Loucy (cell line): ENCODE results near the gene UBASH3A.

Experiments
- H2AFZ ChIP-seq: fragments of 200-600 bp; sonication (generic); 2 replicates; pipeline ENCODE4 v1.6.0; 2016; ENCODE audit warnings: antibody characterized with exemption, mild to moderate bottlenecking, low read length, moderate library complexity
- H3F3A ChIP-seq: fragments of 200-600 bp; 2 replicates; pipeline ENCODE4 v1.6.0; 2016; ENCODE audit warnings: antibody characterized with exemption, low read depth, mild to moderate bottlenecking
- H3K27me3 ChIP-seq: fragments of 200-600 bp; sonication (generic); 2 replicates; pipeline ENCODE4 v1.6.1; 2014; ENCODE audit warnings: low read length, mild to moderate bottlenecking; ENCODE audit not compliant: insufficient read depth, poor library complexity, severe bottlenecking
- H3K36me3 ChIP-seq: fragments of 200-600 bp; sonication (generic); 2 replicates; pipeline ENCODE4 v1.6.1; 2016; ENCODE audit warnings: low read length; ENCODE audit not compliant: insufficient read depth
- H3K4me1 ChIP-seq: fragments of 200-600 bp; sonication (generic); 2 replicates; pipeline ENCODE4 v1.5.1; 2014; ENCODE audit warnings: low read length, mild to moderate bottlenecking; ENCODE audit not compliant: insufficient read depth, poor library complexity, severe bottlenecking
- H3K4me2 ChIP-seq: fragments of 200-600 bp; sonication (generic); 2 replicates; pipeline ENCODE4 v1.6.0; 2014; ENCODE audit warnings: antibody characterized with exemption, low read length, low read depth, mild to moderate bottlenecking; ENCODE audit not compliant: poor library complexity, severe bottlenecking
- H3K4me3 ChIP-seq: fragments of 200-600 bp; sonication (generic); 2 replicates; pipeline ENCODE4 v1.5.1; 2014; ENCODE audit warnings: low read length, mild to moderate bottlenecking, mixed read lengths; ENCODE audit not compliant: poor library complexity, severe bottlenecking
- H3K79me2 ChIP-seq: fragments of 200-600 bp; sonication (generic); 2 replicates; pipeline ENCODE4 v1.6.1; 2014; ENCODE audit warnings: low read length; ENCODE audit not compliant: insufficient read depth
- H3K9ac ChIP-seq: fragments of 200-600 bp; sonication (generic); 2 replicates; pipeline ENCODE4 v1.6.0; 2014; ENCODE audit warnings: mild to moderate bottlenecking, low read depth, low read length, moderate library complexity; ENCODE audit not compliant: poor library complexity, severe bottlenecking
- H3K9me2 ChIP-seq: fragments of 200-600 bp; sonication (generic); replicated peaks from 2 replicates; pipeline ENCODE4 v1.6.1; 2016; ENCODE audit warnings: low read depth, low read length, mixed read lengths
- H3K9me3 ChIP-seq: fragments of 200-600 bp; sonication (generic); 2 replicates; pipeline ENCODE4 v1.6.1; 2014; ENCODE audit warnings: mild to moderate bottlenecking, antibody characterized with exemption, low read length, low read depth; ENCODE audit not compliant: insufficient read depth
- H4K20me1 ChIP-seq: fragments of 200-600 bp; sonication (generic); 2 replicates; pipeline ENCODE4 v1.6.0; 2014; ENCODE audit warnings: antibody characterized with exemption, low read length, mild to moderate bottlenecking; ENCODE audit not compliant: insufficient read depth, poor library complexity, severe bottlenecking
- EZH2phosphoT487 ChIP-seq: fragments of 200-600 bp; IDR thresholded peaks from 2 replicates; pipeline ENCODE4 v1.6.1; 2018; ENCODE audit warnings: antibody characterized with exemption, mild to moderate bottlenecking, moderate library complexity, borderline replicate concordance
- TF ChIP-seq, protein P1 (sequence below): fragments of 200-600 bp; sonication (generic); conservative IDR thresholded peaks from 2 replicates; pipeline ENCODE4 v1.5.1; 2014; ENCODE audit warnings: mild to moderate bottlenecking, antibody characterized with exemption, low read length

Gene UBASH3A

DNA sequence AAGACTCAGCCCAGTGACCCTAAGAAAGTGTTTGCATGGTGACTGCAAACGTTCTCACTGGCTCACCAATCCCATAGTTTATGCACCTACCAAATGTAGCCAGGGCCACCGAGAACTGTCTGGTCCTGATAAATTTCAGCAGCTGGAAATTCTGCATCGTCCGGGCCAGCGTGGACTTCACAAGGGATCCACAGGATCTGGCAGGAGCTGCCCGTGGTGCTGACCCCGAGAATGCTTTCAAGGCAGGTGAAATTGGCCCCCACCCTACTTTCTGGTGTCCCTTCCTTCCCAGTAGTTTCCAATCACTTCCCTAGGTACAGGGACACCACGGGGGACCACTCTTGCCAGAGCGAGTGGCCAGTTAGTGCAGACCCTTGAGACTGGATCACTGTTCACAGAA is 26.2 kb downstream of the UBASH3A start:
- Histone ChIP-seq H3K4me3 (no peak overlapping the region), H3K9me3 (peaks cover 13% of the 10 kb centered on the region), H3K36me3 (peaks cover 20% of the 10 kb centered on the region; the same call in 1 of the 2 replicates), H3F3A (peaks cover 10% of the 10 kb centered on the region), H3K4me2 (no peak overlapping the region), H3K9ac (no peak overlapping the region), H3K27me3 (no peaks in the 10 kb centered on the region), H3K4me1 (peaks cover 30% of the 10 kb centered on the region), H4K20me1 (no peaks in the 10 kb centered on the region), H3K9me2 (no peaks in the 10 kb centered on the region), H2AFZ (no peak overlapping the region), H3K79me2 (0 out of 2 replicates have a peak, but pooled peaks cover 5% of the 10 kb centered on the region)
- TF ChIP-seq, protein P1, sequence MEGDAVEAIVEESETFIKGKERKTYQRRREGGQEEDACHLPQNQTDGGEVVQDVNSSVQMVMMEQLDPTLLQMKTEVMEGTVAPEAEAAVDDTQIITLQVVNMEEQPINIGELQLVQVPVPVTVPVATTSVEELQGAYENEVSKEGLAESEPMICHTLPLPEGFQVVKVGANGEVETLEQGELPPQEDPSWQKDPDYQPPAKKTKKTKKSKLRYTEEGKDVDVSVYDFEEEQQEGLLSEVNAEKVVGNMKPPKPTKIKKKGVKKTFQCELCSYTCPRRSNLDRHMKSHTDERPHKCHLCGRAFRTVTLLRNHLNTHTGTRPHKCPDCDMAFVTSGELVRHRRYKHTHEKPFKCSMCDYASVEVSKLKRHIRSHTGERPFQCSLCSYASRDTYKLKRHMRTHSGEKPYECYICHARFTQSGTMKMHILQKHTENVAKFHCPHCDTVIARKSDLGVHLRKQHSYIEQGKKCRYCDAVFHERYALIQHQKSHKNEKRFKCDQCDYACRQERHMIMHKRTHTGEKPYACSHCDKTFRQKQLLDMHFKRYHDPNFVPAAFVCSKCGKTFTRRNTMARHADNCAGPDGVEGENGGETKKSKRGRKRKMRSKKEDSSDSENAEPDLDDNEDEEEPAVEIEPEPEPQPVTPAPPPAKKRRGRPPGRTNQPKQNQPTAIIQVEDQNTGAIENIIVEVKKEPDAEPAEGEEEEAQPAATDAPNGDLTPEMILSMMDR: no peak
- no peak for TF ChIP-seq EZH2phosphoT487

DNA sequence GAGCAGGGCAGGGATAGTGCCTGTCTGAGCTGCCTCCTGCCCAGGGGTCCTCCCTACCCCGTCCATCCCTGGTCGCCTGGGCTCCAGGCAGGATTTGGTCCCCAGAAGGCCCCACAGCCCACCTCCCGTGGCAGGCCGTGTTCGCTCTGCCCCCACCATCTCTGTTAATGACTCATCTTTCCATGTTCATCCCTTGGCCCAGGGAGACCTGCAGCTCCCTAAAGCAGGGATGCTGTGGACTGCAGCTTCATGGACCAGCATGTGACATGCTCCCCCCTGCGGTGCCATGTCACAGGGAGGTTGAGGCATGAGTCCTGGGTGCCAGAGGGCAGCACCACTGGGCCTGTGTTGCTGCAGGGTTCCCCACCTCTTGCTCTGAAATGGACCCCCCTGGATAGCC is 26.8 kb downstream of the UBASH3A start:
- Histone ChIP-seq H3K9me2 (no peaks in the 10 kb centered on the region), H3K9ac (no peak overlapping the region), H3K9me3 (peaks cover 13% of the 10 kb centered on the region), H3F3A (peaks cover 6% of the 10 kb centered on the region), H3K36me3 (peaks cover 25% of the 10 kb centered on the region; the same call in 1 of the 2 replicates), H2AFZ (no peak overlapping the region), H3K4me1 (peaks cover 27% of the 10 kb centered on the region), H3K27me3 (no peaks in the 10 kb centered on the region), H3K4me3 (no peak overlapping the region), H4K20me1 (no peaks in the 10 kb centered on the region), H3K4me2 (no peak overlapping the region), H3K79me2 (0 out of 2 replicates have a peak, but pooled peaks cover 5% of the 10 kb centered on the region)
- TF ChIP-seq, protein P1: no peak
- TF ChIP-seq EZH2phosphoT487: no peak

DNA sequence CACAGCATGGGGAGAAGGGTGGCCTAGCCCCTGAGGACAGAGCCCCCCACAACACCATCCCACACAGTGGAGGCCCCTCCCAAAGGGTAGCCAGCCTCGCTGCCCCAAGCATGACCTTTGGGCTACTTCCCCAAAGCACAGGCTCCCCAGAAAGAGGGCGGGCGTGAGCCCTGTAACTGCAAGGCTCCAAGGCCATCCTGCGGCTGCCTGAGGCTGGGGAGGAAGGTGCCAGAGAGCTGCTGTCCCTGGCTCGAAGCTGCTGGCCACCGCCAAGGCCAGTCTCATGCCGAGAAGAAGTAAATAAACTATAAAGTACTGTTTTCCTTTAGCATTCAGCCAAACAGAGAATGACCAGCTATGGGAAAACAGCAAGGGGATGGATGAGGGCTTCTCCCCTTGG is 27.5 kb downstream of the UBASH3A start:
- no peaks in the 10 kb centered on the region for H4K20me1 ChIP-seq
- H3K79me2 ChIP-seq: 0 out of 2 replicates have a peak, but pooled peaks cover 5% of the 10 kb centered on the region
- H3K27me3 ChIP-seq: no peaks in the 10 kb centered on the region
- no peaks in the 10 kb centered on the region for H3K9me2 ChIP-seq
- peaks cover 29% of the 10 kb centered on the region; the same call in 1 of the 2 replicates for H3K36me3 ChIP-seq
- no peak overlapping the region for H3K4me3 ChIP-seq
- no peak for TF ChIP-seq EZH2phosphoT487
- TF ChIP-seq, protein P1: no peak
- peaks cover 13% of the 10 kb centered on the region for H3K9me3 ChIP-seq
- no peak overlapping the region for H2AFZ ChIP-seq
- no peaks in the 10 kb centered on the region for H3F3A ChIP-seq
- H3K9ac ChIP-seq: no peak overlapping the region
- H3K4me2 ChIP-seq: no peak overlapping the region
- peaks cover 20% of the 10 kb centered on the region for H3K4me1 ChIP-seq
